ENCODE data around the gene ZSCAN20. TPM values are rescaled to one million over a fixed set of nuclear protein-coding genes. Genes with fewer than 3 reads are reported as not detected.

The ZSCAN20 gene
- total RNA-seq, 6 donors from 2014 or later = 2.2 to 5.6 (median 4.8) TPM

- TF ChIP-seq EP300 (IDR thresholded peaks at IDR 0.05) (no peak), POLR2AphosphoS5 (IDR thresholded peaks at IDR 0.05) (no peak), POLR2A (IDR thresholded peaks at IDR 0.05) (no peak), CTCF (IDR thresholded peaks at IDR 0.05) (no peak)
- Histone ChIP-seq H3K36me3 (no peaks in the 10 kb centered on the region), H3K4me3 (no peak overlapping the region), H3K27me3 (no peaks in the 10 kb centered on the region), H3K9me3 (peaks cover 4 to 11% (median 6%) of the 10 kb centered on the region in 4 donors), H3K4me1 (no peaks in the 10 kb centered on the region), H3K27ac (no peak overlapping the region)
- ATAC-seq (ENCODE audit: low FRiP score in 2 of 2) (no peak), DNase-seq (no peak)
- WGBS, 2 donors = 74 to 91% methylated on average over 2 of the region's 2 CpGs
Measured at GRCh38 chr1:33501309-33501708, 28.9 kb downstream of the ZSCAN20 start.

GRCh38 chr1:33501774-33502173 is 29.3 kb downstream of the ZSCAN20 start:
- Histone ChIP-seq H3K27ac (no peak overlapping the region), H3K4me3 (no peak overlapping the region), H3K36me3 (no peaks in the 10 kb centered on the region), H3K27me3 (no peaks in the 10 kb centered on the region), H3K4me1 (no peaks in the 10 kb centered on the region), H3K9me3 (peaks cover 0 to 6% (median 2%) of the 10 kb centered on the region in 4 donors)
- TF ChIP-seq CTCF (IDR thresholded peaks at IDR 0.05) (no peak), POLR2AphosphoS5 (IDR thresholded peaks at IDR 0.05) (no peak), EP300 (IDR thresholded peaks at IDR 0.05) (no peak), POLR2A (IDR thresholded peaks at IDR 0.05) (no peak)
- ATAC-seq (ENCODE audit: low FRiP score in 2 of 2) = no peak
- 90 to 92% methylated on average over 7 to 8 of the region's 8 CpGs for WGBS, 2 donors
- no peak for DNase-seq

- H3K4me3 ChIP-seq = no peak overlapping the region
- no peaks in the 10 kb centered on the region for H3K4me1 ChIP-seq
- H3K27ac ChIP-seq = no peak overlapping the region
- DNase-seq (no peak), ATAC-seq (ENCODE audit: low FRiP score in 2 of 2) (no peak)
- TF ChIP-seq POLR2A (IDR thresholded peaks at IDR 0.05) (no peak), EP300 (IDR thresholded peaks at IDR 0.05) (no peak), POLR2AphosphoS5 (IDR thresholded peaks at IDR 0.05) (no peak)
- no peaks in the 10 kb centered on the region for H3K27me3 ChIP-seq
- no peaks in the 10 kb centered on the region for H3K9me3 ChIP-seq
- WGBS, 2 donors = 70 to 82% methylated on average over 5 of the region's 5 CpGs
- H3K36me3 ChIP-seq = no peaks in the 10 kb centered on the region
Measured at GRCh38 chr1:33502726-33503125, 30.3 kb downstream of the ZSCAN20 start.

GRCh38 chr1:33503506-33503905 is 31.1 kb downstream of the ZSCAN20 start:
- TF ChIP-seq CTCF (IDR thresholded peaks at IDR 0.05) (no peak), POLR2AphosphoS5 (IDR thresholded peaks at IDR 0.05) (no peak), EP300 (IDR thresholded peaks at IDR 0.05) (no peak), POLR2A (IDR thresholded peaks at IDR 0.05) (no peak)
- Histone ChIP-seq H3K27ac (no peak overlapping the region), H3K4me3 (no peak overlapping the region), H3K9me3 (no peaks in the 10 kb centered on the region), H3K36me3 (no peaks in the 10 kb centered on the region), H3K27me3 (no peaks in the 10 kb centered on the region), H3K4me1 (no peaks in the 10 kb centered on the region)
- WGBS, 2 donors = 81 to 89% methylated on average over 1 of the region's 1 CpG
- DNase-seq = no peak
- ATAC-seq (ENCODE audit: low FRiP score in 2 of 2) = no peak

GRCh38 chr1:33507661-33508060 is 35.2 kb downstream of the ZSCAN20 start:
- H3K4me1 ChIP-seq = no peaks in the 10 kb centered on the region

More at GRCh38 chr1:33507661-33508060, 35.2 kb downstream of the ZSCAN20 start:
- ATAC-seq (ENCODE audit: low FRiP score in 2 of 2) (no peak), DNase-seq (no peak)
- Histone ChIP-seq H3K27me3 (no peaks in the 10 kb centered on the region), H3K9me3 (no peaks in the 10 kb centered on the region), H3K4me3 (no peak overlapping the region), H3K27ac (no peak overlapping the region), H3K36me3 (no peaks in the 10 kb centered on the region)
- 91 to 96% methylated on average over 3 of the region's 3 CpGs for WGBS, 2 donors
- TF ChIP-seq EP300 (IDR thresholded peaks at IDR 0.05) (no peak), CTCF (IDR thresholded peaks at IDR 0.05) (no peak), POLR2AphosphoS5 (IDR thresholded peaks at IDR 0.05) (no peak), POLR2A (IDR thresholded peaks at IDR 0.05) (no peak)
